Measurements from ENCODE around the gene CFAP99. TPM values are rescaled to one million over a fixed set of nuclear protein-coding genes. Genes with fewer than 3 reads are reported as not detected.

Gene CFAP99
- total and polyA plus RNA-seq, 9 of the 15 experiments (the other 6 are each of a cell fraction or from before 2014, with no cell fraction given): 0.07 to 0.18 (median 0.09) TPM; not detected in 6

DNA sequence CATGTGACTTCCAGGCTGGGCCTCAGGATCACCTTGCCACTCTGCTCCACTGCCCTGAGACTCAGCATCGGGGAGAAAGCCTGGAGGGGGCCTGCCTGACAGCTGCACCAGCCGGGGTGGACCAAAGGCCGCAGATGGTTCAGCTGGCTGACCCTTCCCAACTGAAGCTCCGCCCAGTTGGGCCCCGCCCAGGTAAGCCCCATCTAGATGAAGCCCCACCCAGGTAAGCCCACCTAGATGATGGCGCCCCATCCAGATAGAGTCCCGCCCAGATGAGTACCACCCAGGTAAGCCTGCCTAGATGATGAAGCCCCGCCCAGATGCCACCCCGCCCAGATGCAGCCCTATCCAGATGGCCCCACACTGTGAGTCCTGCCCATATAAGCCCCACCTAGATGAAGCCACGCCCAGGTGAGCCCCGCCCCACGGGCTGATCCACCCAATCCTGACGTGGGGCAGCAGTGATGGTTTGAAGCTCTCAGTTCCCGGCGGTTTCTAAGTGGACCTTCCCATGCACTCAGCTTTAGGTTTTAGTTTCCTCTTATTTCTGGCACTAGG is 10.3 kb upstream of the CFAP99 start:
- H3K27me3 ChIP-seq (ENCODE audit: control insufficient read depth in 2 of 2, insufficient read depth in 2 of 2, low read length in 2 of 2): no peaks in the 10 kb centered on the region
- ChIA-PET POLR2A (interaction anchor here (0.7 to 1.0 kb wide), 5 partner anchors 9 to 121 kb away, joined by 3 read pairs; no protein-coding TSS in a partner anchor), CTCF (ENCODE audit: low intra/inter-chr PET ratio) (no interaction called here)
- in situ Hi-C loops (cut with MboI) (no loop called here), intact Hi-C loops (cut with micrococcal nuclease) (no loop called here)
- no peaks in the 10 kb centered on the region for H3K9me3 ChIP-seq (replicated peaks; ENCODE audit: control insufficient read depth, insufficient read depth, low read depth, low read length)
- no peak overlapping the region for H3K27ac ChIP-seq (ENCODE audit: extremely low read depth, low read depth, low read length)
- no peak overlapping the region for H3K4me3 ChIP-seq
- H3K79me2 ChIP-seq (ENCODE audit: control insufficient read depth, insufficient read depth, low read length): peaks cover 68% of the 10 kb centered on the region
- 0 out of 4 replicates have a peak overlapping the region, but pooled peaks of 1 of the 2 experiments have one; percentile 4 for H3K9ac ChIP-seq (ENCODE audit: insufficient read depth in 1 of 2, low read depth in 2 of 2, low read length in 2 of 2)
- no TSS peak for BruUV-seq (replicated peaks)
- H3K36me3 ChIP-seq (ENCODE audit: control insufficient read depth, insufficient read depth, low read length): no peaks in the 10 kb centered on the region
- peak overlapping the region; percentile 23 for H3K4me2 ChIP-seq (ENCODE audit: insufficient read depth, low read length)
- H2AFZ ChIP-seq (ENCODE audit: low read depth, low read length): no peak overlapping the region
- peak; percentile 91 for ATAC-seq
- DNase-seq (ENCODE audit: extremely low read depth in 1 of 4, low spot score in 3 of 4): peak; percentile 87 to 94 (median 93)
- peak; percentile 95 for FAIRE-seq
- no peaks in the 10 kb centered on the region for H3K9me1 ChIP-seq (ENCODE audit: control insufficient read depth, insufficient read depth, low read length)
- H4K20me1 ChIP-seq (replicated peaks; ENCODE audit: control insufficient read depth, insufficient read depth, low read length): no peaks in the 10 kb centered on the region; the same call in 1 of the 2 replicates
- 30% methylated on average over 12 of the region's 15 CpGs for WGBS (ENCODE audit: insufficient coverage, low coverage, missing lambda C conversion rate)
- H3K4me1 ChIP-seq (replicated peaks in 1 of 2; ENCODE audit: control insufficient read depth in 2 of 2, insufficient read depth in 2 of 2, low read length in 2 of 2): peaks cover 42 to 67% of the 10 kb centered on the region in 2 experiments
- TF ChIP-seq, protein P1, sequence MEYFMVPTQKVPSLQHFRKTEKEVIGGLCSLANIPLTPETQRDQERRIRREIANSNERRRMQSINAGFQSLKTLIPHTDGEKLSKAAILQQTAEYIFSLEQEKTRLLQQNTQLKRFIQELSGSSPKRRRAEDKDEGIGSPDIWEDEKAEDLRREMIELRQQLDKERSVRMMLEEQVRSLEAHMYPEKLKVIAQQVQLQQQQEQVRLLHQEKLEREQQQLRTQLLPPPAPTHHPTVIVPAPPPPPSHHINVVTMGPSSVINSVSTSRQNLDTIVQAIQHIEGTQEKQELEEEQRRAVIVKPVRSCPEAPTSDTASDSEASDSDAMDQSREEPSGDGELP (CRISPR knock-in tag; IDR thresholded peaks at IDR 0.05; ENCODE audit: borderline replicate concordance): peak; percentile 35; the same call in 1 of the 2 replicates
- no peak for TF ChIP-seq ZC3H8 (IDR thresholded peaks at IDR 0.05)
- TF ChIP-seq CREB1 (IDR thresholded peaks at IDR 0.05): peak; percentile 24; the same call in 1 of the 2 replicates
- no peak for TF ChIP-seq CREB1 (CRISPR knock-in tag; IDR thresholded peaks at IDR 0.05)
- TF ChIP-seq SP1 (CRISPR knock-in tag; IDR thresholded peaks at IDR 0.05): 0 out of 2 replicates have a peak, but pooled peaks have one; percentile 31
- TF ChIP-seq, protein P2, sequence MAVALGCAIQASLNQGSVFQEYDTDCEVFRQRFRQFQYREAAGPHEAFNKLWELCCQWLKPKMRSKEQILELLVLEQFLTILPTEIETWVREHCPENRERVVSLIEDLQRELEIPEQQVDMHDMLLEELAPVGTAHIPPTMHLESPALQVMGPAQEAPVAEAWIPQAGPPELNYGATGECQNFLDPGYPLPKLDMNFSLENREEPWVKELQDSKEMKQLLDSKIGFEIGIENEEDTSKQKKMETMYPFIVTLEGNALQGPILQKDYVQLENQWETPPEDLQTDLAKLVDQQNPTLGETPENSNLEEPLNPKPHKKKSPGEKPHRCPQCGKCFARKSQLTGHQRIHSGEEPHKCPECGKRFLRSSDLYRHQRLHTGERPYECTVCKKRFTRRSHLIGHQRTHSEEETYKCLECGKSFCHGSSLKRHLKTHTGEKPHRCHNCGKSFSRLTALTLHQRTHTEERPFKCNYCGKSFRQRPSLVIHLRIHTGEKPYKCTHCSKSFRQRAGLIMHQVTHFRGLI (CRISPR knock-in tag; IDR thresholded peaks at IDR 0.05): no peak
- peak; percentile 66 for TF ChIP-seq ATF7 (IDR thresholded peaks at IDR 0.05)
- no peak for TF ChIP-seq ASH1L (IDR thresholded peaks at IDR 0.05; ENCODE audit: borderline replicate concordance, low read depth, partially characterized antibody)
- TF ChIP-seq, protein P3, sequence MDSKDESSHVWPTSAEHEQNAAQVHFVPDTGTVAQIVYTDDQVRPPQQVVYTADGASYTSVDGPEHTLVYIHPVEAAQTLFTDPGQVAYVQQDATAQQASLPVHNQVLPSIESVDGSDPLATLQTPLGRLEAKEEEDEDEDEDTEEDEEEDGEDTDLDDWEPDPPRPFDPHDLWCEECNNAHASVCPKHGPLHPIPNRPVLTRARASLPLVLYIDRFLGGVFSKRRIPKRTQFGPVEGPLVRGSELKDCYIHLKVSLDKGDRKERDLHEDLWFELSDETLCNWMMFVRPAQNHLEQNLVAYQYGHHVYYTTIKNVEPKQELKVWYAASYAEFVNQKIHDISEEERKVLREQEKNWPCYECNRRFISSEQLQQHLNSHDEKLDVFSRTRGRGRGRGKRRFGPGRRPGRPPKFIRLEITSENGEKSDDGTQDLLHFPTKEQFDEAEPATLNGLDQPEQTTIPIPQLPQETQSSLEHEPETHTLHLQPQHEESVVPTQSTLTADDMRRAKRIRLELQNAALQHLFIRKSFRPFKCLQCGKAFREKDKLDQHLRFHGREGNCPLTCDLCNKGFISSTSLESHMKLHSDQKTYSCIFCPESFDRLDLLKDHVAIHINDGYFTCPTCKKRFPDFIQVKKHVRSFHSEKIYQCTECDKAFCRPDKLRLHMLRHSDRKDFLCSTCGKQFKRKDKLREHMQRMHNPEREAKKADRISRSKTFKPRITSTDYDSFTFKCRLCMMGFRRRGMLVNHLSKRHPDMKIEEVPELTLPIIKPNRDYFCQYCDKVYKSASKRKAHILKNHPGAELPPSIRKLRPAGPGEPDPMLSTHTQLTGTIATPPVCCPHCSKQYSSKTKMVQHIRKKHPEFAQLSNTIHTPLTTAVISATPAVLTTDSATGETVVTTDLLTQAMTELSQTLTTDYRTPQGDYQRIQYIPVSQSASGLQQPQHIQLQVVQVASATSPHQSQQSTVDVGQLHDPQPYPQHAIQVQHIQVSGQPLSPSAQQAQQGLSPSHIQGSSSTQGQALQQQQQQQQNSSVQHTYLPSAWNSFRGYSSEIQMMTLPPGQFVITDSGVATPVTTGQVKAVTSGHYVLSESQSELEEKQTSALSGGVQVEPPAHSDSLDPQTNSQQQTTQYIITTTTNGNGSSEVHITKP (IDR thresholded peaks at IDR 0.05; ENCODE audit: partially characterized antibody): peak; percentile 96
- TF ChIP-seq TCF7L2 (IDR thresholded peaks at IDR 0.05; ENCODE audit: low read depth, low read length): 0 out of 2 replicates have a peak, but pooled peaks have one; percentile 34
- TF ChIP-seq CREM (IDR thresholded peaks at IDR 0.05; ENCODE audit: low read depth): 0 out of 2 replicates have a peak, but pooled peaks have one; percentile 29
- no peak for TF ChIP-seq ZNF224 (CRISPR knock-in tag; IDR thresholded peaks at IDR 0.05)
- no peak for TF ChIP-seq ZNF75A (CRISPR knock-in tag; IDR thresholded peaks at IDR 0.05)

Data from K562 (cell line).